GM12873 (cell line): Measurements from ENCODE around the gene CCDC194.

Source experiments
- CTCF ChIP-seq: IDR thresholded peaks from 2 replicates; pipeline ENCODE4 v1.5.1; 2012; ENCODE audit warnings: low read depth, mild to moderate bottlenecking, moderate library complexity, low read length, control low read depth; ENCODE audit not compliant: insufficient read depth; ENCODE audit errors: missing control alignments

Gene CCDC194

GRCh38 chr19:17393914-17394313 lies at the start of gene CCDC194:
CCDC194 (minus strand) TSS chr19:17394196; CDS start chr19:17394158, 38 bp downstream.
- TF ChIP-seq CTCF: no peak

GRCh38 chr19:17441241-17442021 lies 47.4 kb upstream of the CCDC194 start:
- peak; percentile 74 for TF ChIP-seq CTCF

GRCh38 chr19:17436874-17437267 lies 42.9 kb upstream of the CCDC194 start:
- TF ChIP-seq CTCF: no peak

- no peak for TF ChIP-seq CTCF
These were observed 42.3 kb upstream of the CCDC194 start for GRCh38 chr19:17436094-17436873.

- no peak for TF ChIP-seq CTCF
These were observed 41.2 kb upstream of the CCDC194 start for GRCh38 chr19:17435218-17435617.

- TF ChIP-seq CTCF: no peak
These were observed 37.4 kb upstream of the CCDC194 start for GRCh38 chr19:17431417-17431816.

- no peak for TF ChIP-seq CTCF
These were observed 35.7 kb upstream of the CCDC194 start for GRCh38 chr19:17429641-17430113.
